Esophagus muscularis mucosa (tissue), 4 donors: ENCODE data around the gene TRIM15. TPM values are rescaled to one million over a fixed set of nuclear protein-coding genes. Genes with fewer than 3 reads are reported as not detected.

Experiments
- DNase-seq: peaks from one replicate; pipeline ENCODE4 v3.0.0-alpha.2; 2017; ENCODE audit errors: extremely low spot score
- H3K27ac ChIP-seq, 4 donors: fragments of 200-600 bp; sonication (generic); replicated peaks in 1 of 4; 1 replicate in 3 of 4; 2 replicates in 1 of 4; pipeline ENCODE4 v1.5.1; 2016 to 2019; ENCODE audit warnings: mild to moderate bottlenecking in 1 of 4
- H3K27me3 ChIP-seq, 4 donors: fragments of 200-600 bp; sonication (generic); one replicate each; pipeline versions ENCODE4 v1.5.1 to v1.6.0; 2016 to 2019
- H3K36me3 ChIP-seq, 4 donors: fragments of 200-600 bp; sonication (generic); one replicate each; pipeline ENCODE4 v1.5.1; 2016 to 2019
- H3K4me1 ChIP-seq, 4 donors: fragments of 200-600 bp; sonication (generic); one replicate each; pipeline ENCODE4 v1.5.1; 2016 to 2019
- H3K4me3 ChIP-seq, 4 donors: fragments of 200-600 bp; sonication (generic); 1 replicate in 2 of 4; 2 replicates in 2 of 4; pipeline ENCODE4 v1.5.1; 2016 to 2019; ENCODE audit warnings: mild to moderate bottlenecking in 4 of 4, moderate library complexity in 1 of 4
- H3K9me3 ChIP-seq, 4 donors: fragments of 200-600 bp; sonication (generic); 1 replicate in 3 of 4; 2 replicates in 1 of 4; pipeline ENCODE4 v1.5.1; 2016 to 2019
- EP300 ChIP-seq: sonication (generic); formaldehyde crosslinking; IDR thresholded peaks from one replicate; pipeline ENCODE4 v1.6.1; 2017; ENCODE audit warnings: antibody characterized with exemption
- POLR2A ChIP-seq: fragments of 450-650 bp; IDR thresholded peaks from one replicate; pipeline ENCODE4 v1.6.1; 2017; ENCODE audit warnings: antibody characterized with exemption, moderate library complexity, mild to moderate bottlenecking, low read depth
- POLR2AphosphoS5 ChIP-seq, 2 donors: sonication (generic); formaldehyde crosslinking; IDR thresholded peaks; one replicate each; pipeline ENCODE4 v1.6.1; 2017; ENCODE audit warnings: antibody characterized with exemption in 2 of 2
- WGBS: methylation state at CpG from one replicate; pipeline ENCODE4 v1.1.5; 2018; 5-methylcytosine and 5-hydroxymethylcytosine counted together
- intact Hi-C: fragments of 100-400 bp; cut with DNase I; formaldehyde crosslinking; loops from one replicate; pipeline ENCODE4 v1.15.1; 2023
- total RNA-seq, 4 donors: library from RNA; depleted of rRNA; stranded (reverse); fragments of >200 nt; gene quantifications; one replicate each; pipeline versions ENCODE4 v1.1.0 to v1.2.1, GENCODE V29; 2016
- TF ChIP-seq, protein P1 (sequence below), 3 experiments: fragments of 200-600 bp in 2 of 3; fragments of 450-650 bp in 1 of 3; sonication (generic) in 2 of 3; IDR thresholded peaks; one replicate each; pipeline ENCODE4 v1.5.1; 2017 to 2019; ENCODE audit warnings: antibody characterized with exemption in 3 of 3, mild to moderate bottlenecking in 2 of 3, moderate library complexity in 1 of 3

The TRIM15 gene
- total RNA-seq, 4 donors from 2014 or later, result 0.42 TPM; not detected in 3

DNA sequence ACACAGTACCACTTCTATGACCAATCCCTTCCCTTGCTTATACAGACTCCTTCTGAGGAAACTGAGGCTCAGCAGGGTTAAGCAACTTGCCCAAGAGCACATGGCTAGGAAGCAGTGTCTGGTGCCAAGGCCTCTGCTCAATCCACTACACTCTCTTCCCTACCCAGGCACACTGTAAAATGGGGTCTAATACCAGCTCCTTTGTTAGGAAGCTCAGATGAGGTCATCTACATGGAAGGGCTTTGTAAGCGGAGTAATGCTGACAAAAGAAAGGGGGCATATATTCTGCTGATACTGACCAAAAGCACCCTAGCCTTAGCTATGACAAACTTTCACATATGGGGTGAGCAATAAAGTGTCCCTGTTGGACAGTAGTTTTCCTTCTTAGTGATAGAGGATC lies 40.8 kb downstream of the TRIM15 start:
- Histone ChIP-seq H3K9me3 (no peaks in the 10 kb centered on the region), H3K4me1 (peaks cover 33 to 55% (median 45%) of the 10 kb centered on the region in 4 donors), H3K36me3 (peaks cover 9 to 19% (median 15%) of the 10 kb centered on the region in 4 donors), H3K4me3 (no peak overlapping the region), H3K27me3 (no peaks in the 10 kb centered on the region), H3K27ac (no peak overlapping the region)
- intact Hi-C loops, result no loop called here
- DNase-seq, result no peak
- 83% methylated on average over 1 of the region's 1 CpG for WGBS
- TF ChIP-seq EP300, result no peak
- TF ChIP-seq, protein P1, sequence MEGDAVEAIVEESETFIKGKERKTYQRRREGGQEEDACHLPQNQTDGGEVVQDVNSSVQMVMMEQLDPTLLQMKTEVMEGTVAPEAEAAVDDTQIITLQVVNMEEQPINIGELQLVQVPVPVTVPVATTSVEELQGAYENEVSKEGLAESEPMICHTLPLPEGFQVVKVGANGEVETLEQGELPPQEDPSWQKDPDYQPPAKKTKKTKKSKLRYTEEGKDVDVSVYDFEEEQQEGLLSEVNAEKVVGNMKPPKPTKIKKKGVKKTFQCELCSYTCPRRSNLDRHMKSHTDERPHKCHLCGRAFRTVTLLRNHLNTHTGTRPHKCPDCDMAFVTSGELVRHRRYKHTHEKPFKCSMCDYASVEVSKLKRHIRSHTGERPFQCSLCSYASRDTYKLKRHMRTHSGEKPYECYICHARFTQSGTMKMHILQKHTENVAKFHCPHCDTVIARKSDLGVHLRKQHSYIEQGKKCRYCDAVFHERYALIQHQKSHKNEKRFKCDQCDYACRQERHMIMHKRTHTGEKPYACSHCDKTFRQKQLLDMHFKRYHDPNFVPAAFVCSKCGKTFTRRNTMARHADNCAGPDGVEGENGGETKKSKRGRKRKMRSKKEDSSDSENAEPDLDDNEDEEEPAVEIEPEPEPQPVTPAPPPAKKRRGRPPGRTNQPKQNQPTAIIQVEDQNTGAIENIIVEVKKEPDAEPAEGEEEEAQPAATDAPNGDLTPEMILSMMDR (IDR thresholded peaks at IDR 0.05), result no peak
- TF ChIP-seq POLR2AphosphoS5 (IDR thresholded peaks at IDR 0.05), result no peak
- no peak for TF ChIP-seq POLR2A

GRCh38 chr6:30206152-30206551 lies 42.8 kb downstream of the TRIM15 start:
- Histone ChIP-seq H3K4me3 (no peak overlapping the region), H3K27ac (peak overlapping the region in 3 of 4 donors; percentile 70 to 77 (median 73)), H3K9me3 (no peaks in the 10 kb centered on the region), H3K36me3 (no peaks in the 10 kb centered on the region), H3K4me1 (peaks cover 42 to 75% (median 63%) of the 10 kb centered on the region in 4 donors), H3K27me3 (no peaks in the 10 kb centered on the region)
- intact Hi-C loops, result no loop called here
- 73% methylated on average over 7 of the region's 7 CpGs for WGBS
- no peak for TF ChIP-seq POLR2A
- no peak for TF ChIP-seq EP300
- no peak for TF ChIP-seq POLR2AphosphoS5 (IDR thresholded peaks at IDR 0.05)
- TF ChIP-seq, protein P1 (IDR thresholded peaks at IDR 0.05), result no peak
- no peak for DNase-seq

DNA sequence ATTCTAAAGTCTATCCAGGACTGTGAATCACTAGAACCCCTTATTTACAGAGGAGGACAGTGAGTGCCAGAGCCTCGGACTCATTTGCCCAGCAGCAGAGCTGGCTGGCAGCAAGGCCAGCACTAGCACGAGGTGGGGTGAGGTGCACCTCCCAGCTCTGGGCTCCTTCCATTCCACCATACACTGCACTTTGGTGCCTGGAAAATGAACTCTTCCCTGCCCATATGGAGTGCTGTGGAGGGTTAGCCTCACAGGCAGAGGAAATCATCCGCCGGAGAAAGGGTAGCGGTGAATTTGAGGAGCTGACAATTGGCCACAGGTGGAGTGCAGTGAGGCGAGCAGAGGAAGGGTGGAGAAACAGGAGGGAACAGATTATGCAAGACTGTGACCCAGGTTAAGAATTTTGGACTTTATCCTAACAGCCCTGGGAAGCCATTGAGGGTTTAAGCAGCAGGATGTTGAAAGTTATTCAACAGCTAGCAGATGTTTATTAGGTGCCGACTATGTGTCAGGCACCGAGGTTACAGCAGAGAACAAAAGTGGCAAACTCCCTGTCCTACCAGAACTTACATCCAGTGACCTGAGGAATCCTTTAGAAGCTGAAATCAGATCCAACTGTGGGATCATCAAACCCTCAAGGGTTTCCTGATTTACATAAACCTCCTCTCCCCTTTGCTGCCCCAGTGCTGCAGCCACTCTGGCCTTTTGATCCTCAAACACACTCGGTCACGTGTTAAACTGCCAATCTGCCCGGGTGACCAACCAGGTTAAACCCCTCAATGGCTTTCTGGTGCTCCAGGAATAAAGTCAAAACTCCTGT lies 43.7 kb downstream of the TRIM15 start:
- no peak for DNase-seq
- H3K4me3 ChIP-seq, result peak overlapping the region in 1 of 4 donors; percentile 10
- no peaks in the 10 kb centered on the region for H3K27me3 ChIP-seq
- H3K27ac ChIP-seq, result peak overlapping the region; percentile 70 to 77 (median 74)
- peaks cover 42 to 78% (median 63%) of the 10 kb centered on the region in 4 donors for H3K4me1 ChIP-seq
- H3K36me3 ChIP-seq, result no peaks in the 10 kb centered on the region
- H3K9me3 ChIP-seq, result no peaks in the 10 kb centered on the region
- TF ChIP-seq POLR2AphosphoS5 (IDR thresholded peaks at IDR 0.05) (peak; percentile 39 to 53), EP300 (no peak)
- 36% methylated on average over 9 of the region's 11 CpGs for WGBS
- intact Hi-C loops, result no loop called here

- H3K27me3 ChIP-seq, result no peaks in the 10 kb centered on the region
- H3K27ac ChIP-seq, result peak overlapping the region; percentile 70 to 77 (median 74)
- intact Hi-C loops, result no loop called here
- H3K36me3 ChIP-seq, result no peaks in the 10 kb centered on the region
- no peak for DNase-seq
- TF ChIP-seq, protein P1 (IDR thresholded peaks at IDR 0.05), result no peak
- H3K4me1 ChIP-seq, result peaks cover 46 to 79% (median 68%) of the 10 kb centered on the region in 4 donors
- 72% methylated on average over 4 of the region's 4 CpGs for WGBS
- peak overlapping the region in 1 of 4 donors; percentile 10 for H3K4me3 ChIP-seq
- H3K9me3 ChIP-seq, result no peaks in the 10 kb centered on the region
These were observed 44.4 kb downstream of the TRIM15 start for GRCh38 chr6:30207619-30208295.

DNA sequence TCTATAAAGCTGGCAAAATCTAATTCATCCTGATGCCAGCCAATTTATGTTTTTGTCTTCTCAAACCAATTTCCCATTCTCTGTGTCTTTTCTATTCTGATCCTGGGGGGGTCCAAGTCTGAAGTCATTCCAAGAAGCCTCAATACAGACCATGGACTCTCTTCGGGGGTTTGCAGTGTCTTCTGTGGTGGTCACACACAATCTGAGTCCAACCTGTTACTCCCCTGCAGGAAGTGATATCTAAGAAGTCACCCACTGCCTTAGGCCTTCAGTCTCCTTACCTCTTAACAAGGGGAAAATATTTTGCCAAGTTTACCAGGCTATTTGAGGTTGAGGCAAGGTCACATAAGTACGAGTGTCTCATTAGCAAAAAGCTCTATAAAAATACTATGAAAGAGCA lies 48.0 kb downstream of the TRIM15 start:
- H3K4me1 ChIP-seq, result peaks cover 44 to 73% (median 70%) of the 10 kb centered on the region in 4 donors
- no peaks in the 10 kb centered on the region for H3K36me3 ChIP-seq
- H3K9me3 ChIP-seq, result no peaks in the 10 kb centered on the region
- no peak overlapping the region for H3K4me3 ChIP-seq
- H3K27ac ChIP-seq, result no peak overlapping the region
- no peak for DNase-seq
- WGBS, result 63% methylated on average over 2 of the region's 2 CpGs
- H3K27me3 ChIP-seq, result no peaks in the 10 kb centered on the region
- TF ChIP-seq POLR2A (no peak), EP300 (no peak), POLR2AphosphoS5 (IDR thresholded peaks at IDR 0.05) (no peak)
- TF ChIP-seq, protein P1 (IDR thresholded peaks at IDR 0.05), result no peak
- intact Hi-C loops, result loop anchor here (5.0 kb wide), 1 partner anchor 116 kb away; the partner anchor contains the start of gene TRIM39
